K562 (cell line): ENCODE measurements around the gene SERPING1. TPM values are rescaled to one million over a fixed set of nuclear protein-coding genes. Genes with fewer than 3 reads are reported as not detected.
A peak's percentile ranks its signal among the peaks of the same experiment; 100 is the strongest.

Experiments used
- ARID2 ChIP-seq: fragments of 450-650 bp; IDR thresholded peaks from 2 replicates; pipeline ENCODE4 v1.6.1; 2017; ENCODE audit warnings: antibody characterized with exemption, mild to moderate bottlenecking
- CEBPB ChIP-seq: fragments of 450-650 bp; IDR thresholded peaks from 2 replicates; pipeline ENCODE4 v1.6.1; 2016; ENCODE audit warnings: missing genetic modification characterization, missing compliant biosample characterization
- CLOCK ChIP-seq: fragments of 250-450 bp; sonication (Bioruptor Pico); IDR thresholded peaks from 2 replicates; pipeline ENCODE4 v1.4.0; 2020; ENCODE audit warnings: mild to moderate bottlenecking, moderate library complexity, borderline replicate concordance
- DNMT1 ChIP-seq: fragments of 450-650 bp; IDR thresholded peaks from 2 replicates; pipeline ENCODE4 v1.6.1; 2016; ENCODE audit warnings: antibody characterized with exemption, mild to moderate bottlenecking
- GTF2A2 ChIP-seq: IDR thresholded peaks from 2 replicates; pipeline ENCODE4 v1.6.1; 2016; ENCODE audit warnings: mild to moderate bottlenecking, missing genetic modification characterization, missing compliant biosample characterization
- HDAC2 ChIP-seq: fragments of 450-650 bp; IDR thresholded peaks from 2 replicates; pipeline ENCODE4 v1.6.1; 2016; ENCODE audit warnings: mild to moderate bottlenecking
- HIVEP1 ChIP-seq: fragments of 250-450 bp; sonication (Bioruptor Pico); IDR thresholded peaks from 2 replicates; pipeline ENCODE4 v1.4.0; 2020; ENCODE audit warnings: mild to moderate bottlenecking
- MCM7 ChIP-seq, 2 experiments: fragments of 450-650 bp; IDR thresholded peaks; 2 replicates each; pipeline ENCODE4 v1.6.1; 2016 to 2018
- MEF2A ChIP-seq: IDR thresholded peaks from 2 replicates; pipeline ENCODE4 v1.6.1; 2011; ENCODE audit warnings: low read depth, mild to moderate bottlenecking, low read length, moderate library complexity; ENCODE audit not compliant: control insufficient read depth
- NFATC3 ChIP-seq: fragments of 450-650 bp; IDR thresholded peaks from 2 replicates; pipeline ENCODE4 v1.6.1; 2017; ENCODE audit warnings: mild to moderate bottlenecking
- NFRKB ChIP-seq: fragments of 450-650 bp; IDR thresholded peaks from 2 replicates; pipeline ENCODE4 v1.6.1; 2016; ENCODE audit warnings: low read depth
- NFXL1 ChIP-seq: fragments of 450-650 bp; formaldehyde crosslinking; IDR thresholded peaks from 2 replicates; pipeline ENCODE4 v1.4.0; 2021; ENCODE audit warnings: mild to moderate bottlenecking
- NRF1 ChIP-seq, 2 experiments: fragments of 450-650 bp; IDR thresholded peaks in 1 of 2; conservative IDR thresholded peaks in 1 of 2; 2 replicates each; pipeline ENCODE4 v1.6.1; 2014; ENCODE audit warnings: mild to moderate bottlenecking in 2 of 2
- PPARD ChIP-seq: fragments of 250-450 bp; sonication (Bioruptor Pico); IDR thresholded peaks from 2 replicates; pipeline ENCODE4 v1.8.0; 2022; ENCODE audit warnings: inconsistent platforms, mild to moderate bottlenecking, moderate library complexity
- SMARCB1 ChIP-seq: IDR thresholded peaks from 2 replicates; pipeline ENCODE4 v1.6.1; 2011; ENCODE audit warnings: improper control_type of control experiment, low read depth; ENCODE audit not compliant: insufficient read length
- U2AF2 ChIP-seq: fragments of 200-400 bp; formaldehyde crosslinking; optimal IDR thresholded peaks from 2 replicates; pipeline ENCODE3; 2017; ENCODE audit warnings: low read depth, mild to moderate bottlenecking, low read length
- XRCC5 ChIP-seq: fragments of 200-400 bp; formaldehyde crosslinking; IDR thresholded peaks from 2 replicates; pipeline ENCODE4 v1.6.1; 2017; ENCODE audit warnings: low read depth, mild to moderate bottlenecking, low read length
- ZC3H4 ChIP-seq: sonication (generic); formaldehyde crosslinking; IDR thresholded peaks from 2 replicates; pipeline ENCODE4 v1.9.0; 2021; ENCODE audit warnings: missing genetic modification reagents, borderline replicate concordance
- ZC3H8 ChIP-seq: fragments of 450-650 bp; IDR thresholded peaks from 2 replicates; pipeline ENCODE4 v1.6.1; 2017
- ZNF41 ChIP-seq: fragments of 250-450 bp; sonication (Bioruptor Pico); conservative IDR thresholded peaks from 2 replicates; pipeline ENCODE4 v1.4.0; 2020; ENCODE audit warnings: mild to moderate bottlenecking
- ZNF512 ChIP-seq: IDR thresholded peaks from 2 replicates; pipeline ENCODE4 v1.6.1; 2016; ENCODE audit warnings: missing genetic modification characterization, missing compliant biosample characterization
- polyA plus RNA-seq, 8 experiments: library from polyadenylated mRNA; depleted of rRNA in 4 of 8; stranded (reverse) in 5 of 8; unstranded in 3 of 8; fragments of >200 nt; fragmentation: Nextera tagmentation in 2 of 8; fragmentation: Illumina TruSeq in 1 of 8; extraction: Ambion mirVana in 2 of 8; extraction: Trizol in 1 of 8; gene quantifications; 2 replicates each; pipeline versions ENCODE4 v1.2.1 to v1.2.3, GENCODE V29; 2011 to 2014; ENCODE audit warnings: inconsistent platforms in 1 of 8, missing spikeins in 1 of 8
- total RNA-seq, 7 experiments: library from RNA; depleted of rRNA in 6 of 7; stranded (reverse); fragments of >200 nt in 6 of 7; fragmentation: Illumina TruSeq in 2 of 7; extraction: Trizol in 2 of 7; gene quantifications; 2 replicates each; pipeline versions ENCODE4 v1.2.1 to v1.2.3, GENCODE V29; 2011 to 2021; ENCODE audit warnings: low replicate concordance in 1 of 7
- TF ChIP-seq, protein P1 (sequence below): sonication (generic); formaldehyde crosslinking; IDR thresholded peaks from 2 replicates; pipeline ENCODE4 v1.8.0; 2022; ENCODE audit warnings: mild to moderate bottlenecking, missing genetic modification reagents

The SERPING1 gene
- total and polyA plus RNA-seq, 9 of the 15 experiments (the other 6 are each of a cell fraction or from before 2014, with no cell fraction given) = 0.10 to 1.00 (median 0.21) TPM; not detected in 2

DNA sequence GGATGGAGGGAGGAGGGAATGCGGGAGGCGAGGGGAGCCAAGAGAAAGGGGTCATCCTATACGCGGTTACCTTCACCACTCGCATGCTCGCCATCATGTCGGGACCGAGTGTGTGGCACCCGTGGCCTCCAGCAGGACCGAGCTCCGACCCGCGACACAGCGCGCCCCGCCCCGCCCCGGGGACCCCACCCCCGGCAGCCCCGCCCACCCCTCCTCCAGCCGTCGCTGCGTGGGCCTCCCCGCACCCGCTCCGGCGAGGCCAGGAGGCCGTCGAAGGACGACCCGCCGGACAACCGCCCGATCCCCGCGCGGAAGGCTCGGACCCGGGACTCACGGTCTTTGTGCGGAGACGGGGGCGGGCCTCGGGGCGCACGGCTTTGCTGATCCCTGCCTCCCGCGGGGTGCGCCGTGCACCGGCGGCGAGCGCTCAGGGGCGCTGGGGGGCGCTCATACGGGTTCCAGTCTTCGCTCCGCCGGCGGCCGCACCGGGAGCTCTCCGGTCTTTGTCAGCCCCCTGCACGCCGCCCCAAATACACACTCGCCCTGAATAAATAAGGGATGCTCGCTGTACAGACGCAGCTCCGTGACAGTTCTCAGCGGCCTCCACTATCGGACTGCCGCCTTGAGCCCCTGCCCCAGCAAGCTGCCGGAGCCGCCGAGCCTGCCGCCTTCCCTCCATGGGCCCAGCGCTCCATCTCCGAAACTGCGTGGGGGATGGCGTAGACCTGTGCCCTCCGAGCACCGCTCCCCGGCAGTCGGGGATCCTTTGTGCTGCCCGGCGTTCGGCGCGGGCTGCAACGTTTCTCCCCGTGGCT is 29.8 kb upstream of the SERPING1 start, which contains the start of gene UBE2L6 (continued):
- TF ChIP-seq ZNF512 (tag) (no peak), CEBPB (no peak), NFATC3 (no peak), ZNF41 (CRISPR knock-in tag) (no peak), NFRKB (no peak), PPARD (CRISPR knock-in tag) (no peak), MEF2A (no peak), HDAC2 (peak; percentile 57; the same call in 1 of the 2 replicates), GTF2A2 (tag) (no peak), DNMT1 (no peak), NFXL1 (no peak), NRF1 (conservative IDR thresholded peaks at IDR 0.05 in 1 of 2, IDR thresholded peaks at IDR 0.05 in 1 of 2) (peak; percentile 53 to 62), ZC3H4 (CRISPR knock-in tag) (no peak), XRCC5 (peak; percentile 86; the same call in 1 of the 2 replicates), MCM7 (IDR thresholded peaks at IDR 0.05) (no peak), HIVEP1 (no peak), ZC3H8 (no peak), SMARCB1 (no peak), U2AF2 (no peak), ARID2 (no peak), CLOCK (CRISPR knock-in tag) (no peak)
- TF ChIP-seq, protein P1, sequence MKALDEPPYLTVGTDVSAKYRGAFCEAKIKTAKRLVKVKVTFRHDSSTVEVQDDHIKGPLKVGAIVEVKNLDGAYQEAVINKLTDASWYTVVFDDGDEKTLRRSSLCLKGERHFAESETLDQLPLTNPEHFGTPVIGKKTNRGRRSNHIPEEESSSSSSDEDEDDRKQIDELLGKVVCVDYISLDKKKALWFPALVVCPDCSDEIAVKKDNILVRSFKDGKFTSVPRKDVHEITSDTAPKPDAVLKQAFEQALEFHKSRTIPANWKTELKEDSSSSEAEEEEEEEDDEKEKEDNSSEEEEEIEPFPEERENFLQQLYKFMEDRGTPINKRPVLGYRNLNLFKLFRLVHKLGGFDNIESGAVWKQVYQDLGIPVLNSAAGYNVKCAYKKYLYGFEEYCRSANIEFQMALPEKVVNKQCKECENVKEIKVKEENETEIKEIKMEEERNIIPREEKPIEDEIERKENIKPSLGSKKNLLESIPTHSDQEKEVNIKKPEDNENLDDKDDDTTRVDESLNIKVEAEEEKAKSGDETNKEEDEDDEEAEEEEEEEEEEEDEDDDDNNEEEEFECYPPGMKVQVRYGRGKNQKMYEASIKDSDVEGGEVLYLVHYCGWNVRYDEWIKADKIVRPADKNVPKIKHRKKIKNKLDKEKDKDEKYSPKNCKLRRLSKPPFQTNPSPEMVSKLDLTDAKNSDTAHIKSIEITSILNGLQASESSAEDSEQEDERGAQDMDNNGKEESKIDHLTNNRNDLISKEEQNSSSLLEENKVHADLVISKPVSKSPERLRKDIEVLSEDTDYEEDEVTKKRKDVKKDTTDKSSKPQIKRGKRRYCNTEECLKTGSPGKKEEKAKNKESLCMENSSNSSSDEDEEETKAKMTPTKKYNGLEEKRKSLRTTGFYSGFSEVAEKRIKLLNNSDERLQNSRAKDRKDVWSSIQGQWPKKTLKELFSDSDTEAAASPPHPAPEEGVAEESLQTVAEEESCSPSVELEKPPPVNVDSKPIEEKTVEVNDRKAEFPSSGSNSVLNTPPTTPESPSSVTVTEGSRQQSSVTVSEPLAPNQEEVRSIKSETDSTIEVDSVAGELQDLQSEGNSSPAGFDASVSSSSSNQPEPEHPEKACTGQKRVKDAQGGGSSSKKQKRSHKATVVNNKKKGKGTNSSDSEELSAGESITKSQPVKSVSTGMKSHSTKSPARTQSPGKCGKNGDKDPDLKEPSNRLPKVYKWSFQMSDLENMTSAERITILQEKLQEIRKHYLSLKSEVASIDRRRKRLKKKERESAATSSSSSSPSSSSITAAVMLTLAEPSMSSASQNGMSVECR (CRISPR knock-in tag) = no peak; the same call in none of the 2 replicates
